Measurements from ENCODE around the gene RDH5.
A peak's percentile ranks its signal among the peaks of the same experiment; 100 is the strongest.

DNA sequence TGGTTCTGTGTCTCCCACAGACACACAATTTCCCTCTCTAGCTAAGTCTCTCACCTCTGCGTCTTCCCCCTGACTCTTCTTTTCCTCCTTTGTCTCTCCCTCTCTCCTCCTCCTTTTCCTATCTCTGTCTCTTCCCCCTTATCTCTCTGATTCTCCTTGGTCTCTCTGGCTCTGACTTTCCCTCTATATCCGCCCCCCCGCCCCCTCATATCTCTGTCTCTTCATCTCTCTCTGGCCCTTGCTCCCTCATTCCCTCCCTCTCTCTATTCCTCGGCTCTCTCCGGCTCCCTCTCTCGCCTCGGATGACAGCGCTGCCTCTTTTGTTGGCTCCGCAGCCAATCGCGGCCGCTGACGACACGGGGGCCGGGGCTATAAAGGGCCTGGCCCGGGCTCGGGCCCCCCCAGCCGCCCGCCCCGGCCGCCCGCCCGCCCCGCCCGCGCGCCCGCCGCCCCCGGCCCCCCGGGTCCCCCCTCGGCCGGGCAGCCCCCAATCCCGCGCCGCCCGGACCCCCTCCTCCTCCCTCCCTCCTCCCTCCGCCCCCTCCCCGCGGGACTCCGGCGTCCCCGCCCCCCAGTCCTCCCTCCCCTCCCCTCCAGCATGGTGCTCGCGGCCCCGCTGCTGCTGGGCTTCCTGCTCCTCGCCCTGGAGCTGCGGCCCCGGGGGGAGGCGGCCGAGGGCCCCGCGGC, 22.7 kb downstream of the RDH5 start, which contains the start of gene GDF11:
- TF ChIP-seq, protein P1, sequence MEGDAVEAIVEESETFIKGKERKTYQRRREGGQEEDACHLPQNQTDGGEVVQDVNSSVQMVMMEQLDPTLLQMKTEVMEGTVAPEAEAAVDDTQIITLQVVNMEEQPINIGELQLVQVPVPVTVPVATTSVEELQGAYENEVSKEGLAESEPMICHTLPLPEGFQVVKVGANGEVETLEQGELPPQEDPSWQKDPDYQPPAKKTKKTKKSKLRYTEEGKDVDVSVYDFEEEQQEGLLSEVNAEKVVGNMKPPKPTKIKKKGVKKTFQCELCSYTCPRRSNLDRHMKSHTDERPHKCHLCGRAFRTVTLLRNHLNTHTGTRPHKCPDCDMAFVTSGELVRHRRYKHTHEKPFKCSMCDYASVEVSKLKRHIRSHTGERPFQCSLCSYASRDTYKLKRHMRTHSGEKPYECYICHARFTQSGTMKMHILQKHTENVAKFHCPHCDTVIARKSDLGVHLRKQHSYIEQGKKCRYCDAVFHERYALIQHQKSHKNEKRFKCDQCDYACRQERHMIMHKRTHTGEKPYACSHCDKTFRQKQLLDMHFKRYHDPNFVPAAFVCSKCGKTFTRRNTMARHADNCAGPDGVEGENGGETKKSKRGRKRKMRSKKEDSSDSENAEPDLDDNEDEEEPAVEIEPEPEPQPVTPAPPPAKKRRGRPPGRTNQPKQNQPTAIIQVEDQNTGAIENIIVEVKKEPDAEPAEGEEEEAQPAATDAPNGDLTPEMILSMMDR (IDR thresholded peaks at IDR 0.05), result no peak
- TF ChIP-seq EP300 (IDR thresholded peaks at IDR 0.05), result peak in 1 of 2 donors; percentile 82
